Measurements from ENCODE around the gene ELMO3.

ELMO3 gene

GRCh38 chr16:67163999-67164558, 34.9 kb upstream of the ELMO3 start:
- no peak for DNase-seq

- DNase-seq = no peak
Measured at GRCh38 chr16:67164599-67165061, 34.3 kb upstream of the ELMO3 start, which contains the start of gene HSF4. Gene HSF4, plus strand, starts transcription at chr16:67164745. Its CDS starts 67 bp downstream, at chr16:67164812.

- no peak for DNase-seq
Measured at GRCh38 chr16:67165121-67166078, 33.5 kb upstream of the ELMO3 start.

- DNase-seq = no peak
Measured at GRCh38 chr16:67166110-67166547, 32.8 kb upstream of the ELMO3 start.

DNA sequence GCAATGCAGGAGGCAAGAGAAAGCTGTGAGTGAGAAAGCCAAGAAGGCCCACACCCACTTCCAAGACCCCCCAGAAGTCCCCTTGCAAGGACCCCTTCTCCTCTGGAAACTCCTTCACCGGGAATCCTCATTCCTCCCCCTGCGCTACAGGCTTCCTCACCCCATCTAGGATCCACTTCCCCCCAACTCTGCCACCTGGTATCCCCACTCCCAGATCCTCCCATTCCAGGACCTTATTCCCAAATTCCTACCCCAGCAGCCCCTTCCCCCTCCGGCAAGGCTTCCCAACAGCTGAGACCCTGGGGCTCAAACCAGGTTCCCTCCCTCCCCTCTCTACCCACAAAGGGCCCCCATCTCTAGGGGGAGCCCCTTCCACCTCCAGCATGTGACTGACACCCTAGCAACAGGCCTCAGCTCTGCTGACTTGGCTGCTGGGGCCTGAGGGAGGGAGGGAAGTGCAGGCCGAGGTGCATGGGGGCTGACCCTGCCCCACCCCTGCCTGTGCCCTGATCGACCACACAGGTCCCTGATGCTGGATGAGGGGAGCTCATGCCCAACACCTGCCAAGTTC, 32.2 kb upstream of the ELMO3 start:
- no peak for DNase-seq

GRCh38 chr16:67167588-67167987, 31.3 kb upstream of the ELMO3 start:
- DNase-seq = no peak

- no peak for DNase-seq
Measured at GRCh38 chr16:67169011-67169451, 29.9 kb upstream of the ELMO3 start.

GRCh38 chr16:67169642-67170167, 29.2 kb upstream of the ELMO3 start:
- DNase-seq = peak; percentile 19

- peak; percentile 76 for DNase-seq
Measured at GRCh38 chr16:67170168-67170948, 28.6 kb upstream of the ELMO3 start, which contains the start of gene NOL3. Gene NOL3, plus strand, starts transcription at chr16:67170538.

- no peak for DNase-seq
Measured at GRCh38 chr16:67170949-67171649, 27.8 kb upstream of the ELMO3 start.

DNA sequence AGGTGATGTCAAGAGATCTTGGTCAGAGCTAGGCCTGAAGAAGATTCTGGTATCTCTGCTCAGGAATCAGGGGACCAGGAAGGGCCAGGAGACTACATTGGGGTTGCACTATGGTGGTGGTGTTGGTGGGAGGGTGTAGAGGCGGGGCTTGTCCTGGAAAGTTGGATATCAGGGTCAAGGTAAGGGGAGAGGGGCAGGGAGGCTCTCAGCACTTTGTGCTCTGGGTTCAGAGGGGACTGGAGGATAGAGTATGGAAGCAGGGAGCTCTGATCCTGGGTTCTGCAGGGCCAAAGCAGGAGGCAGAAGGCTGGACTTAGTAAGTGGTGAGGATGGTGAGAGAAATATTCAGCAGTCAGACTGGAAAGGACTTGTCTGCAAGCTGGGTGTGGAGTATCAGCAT, 25.6 kb upstream of the ELMO3 start:
- DNase-seq = no peak

- DNase-seq = peak; percentile 77
Measured at GRCh38 chr16:67173808-67174705, 24.9 kb upstream of the ELMO3 start.

DNA sequence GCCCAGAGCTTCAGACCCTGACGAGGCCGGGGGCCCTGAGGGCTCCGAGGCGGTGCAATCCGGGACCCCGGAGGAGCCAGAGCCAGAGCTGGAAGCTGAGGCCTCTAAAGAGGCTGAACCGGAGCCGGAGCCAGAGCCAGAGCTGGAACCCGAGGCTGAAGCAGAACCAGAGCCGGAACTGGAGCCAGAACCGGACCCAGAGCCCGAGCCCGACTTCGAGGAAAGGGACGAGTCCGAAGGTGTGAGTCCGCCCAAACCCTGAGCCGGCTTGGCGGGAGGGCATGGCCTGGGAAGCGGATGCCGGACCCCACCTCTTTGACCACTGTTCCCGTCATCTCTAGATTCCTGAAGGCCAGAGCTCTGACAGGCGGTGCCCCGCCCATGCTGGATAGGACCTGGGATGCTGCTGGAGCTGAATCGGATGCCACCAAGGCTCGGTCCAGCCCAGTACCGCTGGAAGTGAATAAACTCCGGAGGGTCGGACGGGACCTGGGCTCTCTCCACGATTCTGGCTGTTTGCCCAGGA, 24.2 kb upstream of the ELMO3 start:
- DNase-seq = no peak

DNA sequence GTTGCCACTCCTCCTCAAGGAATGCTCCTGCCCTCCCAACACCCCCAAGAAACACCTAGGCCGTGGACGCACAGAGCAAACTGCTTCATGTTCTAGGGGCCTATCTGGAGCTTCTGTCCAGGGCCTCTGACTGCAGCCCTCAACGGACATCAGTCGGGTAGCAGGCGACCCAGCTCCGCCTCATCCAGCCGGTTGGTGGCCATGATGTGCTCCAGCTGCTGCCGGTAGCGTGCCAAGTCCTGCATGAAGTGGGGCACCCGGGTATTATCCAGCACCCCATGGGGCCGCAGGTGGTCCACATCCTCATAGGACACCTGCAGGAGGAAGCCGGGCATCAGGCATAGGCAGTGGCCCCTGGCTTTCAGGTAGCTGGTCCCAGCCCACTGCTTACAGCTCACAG, 22.3 kb upstream of the ELMO3 start:
- no peak for DNase-seq

- DNase-seq = peak; percentile 15
Measured at GRCh38 chr16:67177743-67178699, 20.9 kb upstream of the ELMO3 start.

DNA sequence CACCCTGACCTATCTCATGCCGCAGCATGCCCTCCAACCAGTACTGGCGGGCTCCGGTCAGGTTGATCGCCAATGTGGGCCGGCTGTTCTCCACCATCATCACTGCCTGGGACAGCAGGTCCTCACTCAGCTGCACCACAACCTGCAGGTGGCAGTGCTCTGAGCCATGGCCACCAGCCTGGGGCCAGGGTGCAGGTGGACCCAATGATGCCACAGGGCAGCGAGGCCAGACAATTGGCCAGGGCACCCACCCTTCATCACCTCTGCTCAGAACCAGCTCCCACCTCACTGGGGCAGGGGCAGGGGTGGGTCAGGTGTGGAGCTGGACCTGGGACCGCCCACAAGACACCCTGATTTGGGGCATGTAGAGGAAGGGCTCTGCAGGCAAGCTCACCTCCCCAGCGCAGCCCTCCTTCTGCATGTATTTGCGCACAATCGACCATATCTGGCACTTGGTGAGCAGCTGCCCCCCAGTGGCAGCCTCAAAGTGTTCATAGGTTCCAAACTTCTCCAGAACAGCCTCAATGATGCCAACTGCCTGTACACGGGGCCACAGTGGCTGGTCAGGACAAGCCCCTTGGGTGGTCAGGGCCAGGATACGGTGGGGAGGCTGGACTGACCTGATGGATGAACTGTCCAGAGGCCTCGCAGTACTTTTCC, 19.4 kb upstream of the ELMO3 start:
- no peak for DNase-seq

DNA sequence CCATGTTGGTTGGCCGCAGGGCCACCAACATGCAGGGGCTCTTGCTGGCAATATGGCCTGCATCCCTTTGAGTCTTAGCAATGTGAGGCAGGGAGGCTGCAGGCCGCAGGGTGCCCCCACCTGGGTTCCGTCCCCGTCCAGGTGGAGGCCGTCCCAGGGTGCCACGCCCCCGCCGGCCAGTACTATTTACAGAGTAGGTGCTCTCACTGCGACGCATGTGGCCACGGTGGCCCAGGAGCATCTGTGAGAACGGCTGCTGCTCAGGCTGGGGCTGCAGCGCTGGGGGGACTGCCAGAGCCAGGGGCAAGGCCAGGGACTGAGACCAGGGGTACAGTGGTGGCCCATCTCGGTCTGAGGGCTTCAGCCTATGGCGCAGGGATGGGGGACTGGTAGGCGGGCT, 18.8 kb upstream of the ELMO3 start:
- DNase-seq = no peak

DNA sequence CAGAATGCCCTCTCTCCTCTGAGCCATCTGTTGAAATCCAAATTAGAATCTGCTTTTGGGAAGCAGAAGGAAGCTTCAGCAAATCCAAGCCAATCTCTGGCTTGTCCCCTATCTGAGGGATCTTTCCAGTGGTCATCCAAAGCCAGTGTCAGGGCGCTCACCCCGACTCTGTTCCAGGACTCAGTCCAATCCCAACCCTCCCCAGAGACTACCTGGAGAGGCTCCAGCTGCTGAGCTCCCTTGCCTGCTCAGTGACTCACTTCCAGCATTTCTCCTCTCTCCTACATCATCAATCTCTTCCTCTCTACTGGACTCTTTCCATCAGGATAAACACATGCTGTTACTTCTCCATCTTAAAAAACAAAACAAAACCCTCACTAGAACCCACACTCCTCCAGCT, 17.6 kb upstream of the ELMO3 start:
- peak; percentile 46 for DNase-seq

- DNase-seq = no peak
Measured at GRCh38 chr16:67182288-67182687, 16.6 kb upstream of the ELMO3 start.
